HCT116 (cell line): ENCODE measurements around the gene GNL2. TPM values are rescaled to one million over a fixed set of nuclear protein-coding genes. Genes with fewer than 3 reads are reported as not detected.
A peak's percentile ranks its signal among the peaks of the same experiment; 100 is the strongest.
"Not testable (repeated sequence)": the region's sequence is repeated elsewhere in the genome, so short reads cannot be mapped to it uniquely, and the experiment has no call there.

Experiments
- ATAC-seq: fragments of 200-7000 bp; cut with Tn5 transposase; 2 replicates; pipeline ENCODE4 v1.9.1; 2020; ENCODE audit warnings: mild to moderate bottlenecking, moderate library complexity
- BruUV-seq: library from RNA; stranded (reverse); fragments of 400-500 nt; replicated peaks from 2 replicates; lab custom pipeline; 2021; lab: Mats Ljungman, UMichigan
- CTCF ChIA-PET: fragments of 300-600 bp; sonication (Branson Sonifier 250); formaldehyde crosslinking; loops from one replicate; lab custom pipeline; 2021; ENCODE audit warnings: antibody characterized with exemption; lab: Charles Lee
- POLR2A ChIA-PET: fragments of 300-600, 350-600 bp; sonication (Branson Sonifier 250); formaldehyde crosslinking; loops from one replicate; lab custom pipeline; 2021; ENCODE audit warnings: antibody characterized with exemption; lab: Charles Lee
- RAD21 ChIA-PET, 2 experiments: fragments of 300-600 bp; sonication (Branson Sonifier 250); formaldehyde crosslinking; loops; one replicate each; lab custom pipeline; 2023; ENCODE audit warnings: low total read pairs in 2 of 2; ENCODE audit not compliant: uncharacterized antibody in 2 of 2, unreplicated experiment in 2 of 2, low non-redundant PET in 1 of 2; lab: Charles Lee
- DNase-seq: peaks from one replicate; pipeline ENCODE4 v3.0.0-alpha.2; 2010; ENCODE audit warnings: low read depth, low spot score
- H2AFZ ChIP-seq: fragments of 200-600 bp; shearing (Covaris generic), sonication (generic); 2 replicates; pipeline ENCODE4 v1.6.1; 2017; ENCODE audit warnings: low read depth, mixed run types, mixed read lengths, antibody characterized with exemption, low read length; ENCODE audit not compliant: poor library complexity, severe bottlenecking
- H3K27ac ChIP-seq: 2 replicates; pipeline ENCODE4 v1.5.1; 2012; ENCODE audit warnings: low read depth, low read length
- H3K27me3 ChIP-seq: fragments of 200-600 bp; sonication (generic); 2 replicates; pipeline ENCODE4 v1.6.1; 2016; ENCODE audit warnings: mixed run types, low read length, mixed read lengths; ENCODE audit not compliant: insufficient read depth
- H3K36me3 ChIP-seq, 2 experiments: fragments of 200-500 bp in 1 of 2; fragments of 200-600 bp in 1 of 2; sonication (Bioruptor generic) in 1 of 2; sonication (generic) in 1 of 2; 2 replicates each; pipeline versions ENCODE4 v1.5.1 to v1.6.1; 2014 to 2016; ENCODE audit warnings: low read length in 2 of 2, inconsistent platforms in 1 of 2, mixed read lengths in 1 of 2, mixed run types in 1 of 2; ENCODE audit not compliant: insufficient read depth in 2 of 2, control insufficient read depth in 1 of 2
- H3K4me1 ChIP-seq, 2 experiments: fragments of 200-600 bp in 1 of 2; sonication (generic) in 1 of 2; 2 replicates each; pipeline versions ENCODE4 v1.5.1 to v1.6.1; 2012 to 2017; ENCODE audit warnings: low read length in 2 of 2, inconsistent platforms in 1 of 2, mild to moderate bottlenecking in 1 of 2, mixed read lengths in 1 of 2, mixed run types in 1 of 2, moderate library complexity in 1 of 2; ENCODE audit not compliant: insufficient read depth in 2 of 2, control insufficient read depth in 1 of 2
- H3K4me2 ChIP-seq: fragments of 200-600 bp; sonication (generic); 2 replicates; pipeline ENCODE4 v1.6.1; 2017; ENCODE audit warnings: mixed run types, low read length, mixed read lengths
- H3K4me3 ChIP-seq, 2 experiments: fragments of 200-600 bp in 1 of 2; sonication (generic) in 1 of 2; replicated peaks in 1 of 2; 2 replicates each; pipeline ENCODE4 v1.5.1; 2011 to 2016; ENCODE audit warnings: low read length in 2 of 2, control low read depth in 1 of 2, low read depth in 1 of 2, mild to moderate bottlenecking in 1 of 2, mixed read lengths in 1 of 2, mixed run types in 1 of 2
- H3K79me2 ChIP-seq: fragments of 200-600 bp; sonication (generic); 2 replicates; pipeline ENCODE4 v1.6.1; 2017; ENCODE audit warnings: mild to moderate bottlenecking, mixed run types, low read length, moderate library complexity, mixed read lengths; ENCODE audit not compliant: insufficient read depth
- H3K9ac ChIP-seq: fragments of 200-600 bp; sonication (generic); 2 replicates; pipeline ENCODE4 v1.6.1; 2016; ENCODE audit warnings: low read length, mixed read lengths
- H3K9me2 ChIP-seq: fragments of 200-600 bp; sonication (generic), shearing (Covaris generic); 2 replicates; pipeline ENCODE4 v1.6.1; 2017; ENCODE audit warnings: mixed run types, mild to moderate bottlenecking, moderate library complexity; ENCODE audit not compliant: insufficient read depth
- H3K9me3 ChIP-seq, 2 experiments: fragments of 200-500 bp in 1 of 2; fragments of 200-600 bp in 1 of 2; sonication (Bioruptor generic) in 1 of 2; sonication (generic) in 1 of 2; 2 replicates each; pipeline ENCODE4 v1.6.1; 2014 to 2017; ENCODE audit warnings: low read length in 2 of 2, mixed read lengths in 2 of 2, inconsistent platforms in 1 of 2, low read depth in 1 of 2, mild to moderate bottlenecking in 1 of 2, mixed run types in 1 of 2, moderate library complexity in 1 of 2; ENCODE audit not compliant: control insufficient read depth in 1 of 2, insufficient read depth in 1 of 2
- H4K20me1 ChIP-seq: fragments of 200-600 bp; sonication (generic), shearing (Covaris generic); 2 replicates; pipeline ENCODE4 v1.6.1; 2017; ENCODE audit warnings: mixed run types, mild to moderate bottlenecking, moderate library complexity; ENCODE audit not compliant: insufficient read depth
- CEBPB ChIP-seq: IDR thresholded peaks from 2 replicates; pipeline ENCODE4 v1.6.1; 2012; ENCODE audit warnings: low read depth
- CTCF ChIP-seq, 3 experiments: fragments of 200-600 bp in 1 of 3; sonication (generic) in 1 of 3; IDR thresholded peaks in 2 of 3; conservative IDR thresholded peaks in 1 of 3; 2 replicates each; pipeline ENCODE4 v1.5.1; 2012 to 2017; ENCODE audit warnings: low read depth in 2 of 3, low read length in 2 of 3, antibody characterized with exemption in 1 of 3, borderline replicate concordance in 1 of 3, control low read depth in 1 of 3, mild to moderate bottlenecking in 1 of 3, mixed read lengths in 1 of 3, mixed run types in 1 of 3, moderate library complexity in 1 of 3; ENCODE audit not compliant: insufficient read depth in 1 of 3
- ELF1 ChIP-seq: IDR thresholded peaks from 2 replicates; pipeline ENCODE4 v1.6.1; 2012; ENCODE audit warnings: low read depth, borderline replicate concordance
- EZH2 ChIP-seq: fragments of 200-600 bp; sonication (generic); IDR thresholded peaks from 2 replicates; pipeline ENCODE4 v1.6.1; 2017; ENCODE audit warnings: antibody characterized with exemption, mixed run types
- FOSL1 ChIP-seq: IDR thresholded peaks from 2 replicates; pipeline ENCODE4 v1.6.1; 2012; ENCODE audit warnings: low read depth
- SP1 ChIP-seq: IDR thresholded peaks from 2 replicates; pipeline ENCODE4 v1.6.1; 2012; ENCODE audit warnings: low read depth
- SRF ChIP-seq: IDR thresholded peaks from 2 replicates; pipeline ENCODE4 v1.6.1; 2012; ENCODE audit warnings: low read depth
- ZNF274 ChIP-seq: fragments of 200-500 bp; sonication (Bioruptor generic); IDR thresholded peaks from 2 replicates; pipeline ENCODE4 v1.6.1; 2014; ENCODE audit warnings: mild to moderate bottlenecking, low read depth, low read length, inconsistent platforms
- intact Hi-C: fragments of 100-400 bp; cut with micrococcal nuclease; formaldehyde crosslinking; loops from 2 replicates; pipeline ENCODE4 v1.10.0; 2022
- total RNA-seq: library from RNA; stranded (reverse); gene quantifications from one replicate; pipeline ENCODE4 v1.2.1, GENCODE V29; 2021; ENCODE audit not compliant: unreplicated experiment
- TF ChIP-seq, protein P1 (sequence below): IDR thresholded peaks from 2 replicates; pipeline ENCODE4 v1.6.1; 2011; ENCODE audit warnings: mild to moderate bottlenecking, low read length, moderate library complexity; ENCODE audit not compliant: insufficient replicate concordance; ENCODE audit errors: extremely low read depth

The GNL2 gene
- total RNA-seq, 1 experiment from 2014 or later = 79.2 TPM

- H2AFZ ChIP-seq, DNase-seq, H4K20me1 ChIP-seq, H3K27ac ChIP-seq, RAD21 ChIA-PET, intact Hi-C loops, H3K27me3 ChIP-seq, BruUV-seq, H3K79me2 ChIP-seq, H3K9ac ChIP-seq, H3K9me2 ChIP-seq, CTCF ChIA-PET, H3K9me3 ChIP-seq, H3K4me3 ChIP-seq, POLR2A ChIA-PET, H3K36me3 ChIP-seq: not testable (repeated sequence)
- ATAC-seq = peak; percentile 35; the same call in 1 of the 2 replicates
- peak; percentile 26; the same call in 1 of the 2 replicates for TF ChIP-seq FOSL1
- Histone ChIP-seq H3K4me1 (peaks cover 8 to 39% of the 10 kb centered on the region in 2 experiments), H3K4me2 (0 out of 2 replicates have a peak overlapping the region, but pooled peaks have one; percentile 11)
Observed at GRCh38 chr1:37529888-37530287, 65.8 kb downstream of the GNL2 start.

GRCh38 chr1:37519613-37520012 is 76.1 kb downstream of the GNL2 start:
- no peaks in the 10 kb centered on the region for H3K9me2 ChIP-seq
- no peaks in the 10 kb centered on the region for H4K20me1 ChIP-seq
- ChIA-PET RAD21 (no interaction called here), CTCF (no interaction called here), POLR2A (no interaction called here)
- H3K27me3 ChIP-seq = no peaks in the 10 kb centered on the region
- H2AFZ ChIP-seq = no peak overlapping the region
- H3K79me2 ChIP-seq = no peaks in the 10 kb centered on the region
- ATAC-seq = no peak
- DNase-seq = no peak
- H3K4me1 ChIP-seq = peaks cover 3 to 9% of the 10 kb centered on the region in 2 experiments; a peak in 2 of 4 replicates
- no peak overlapping the region for H3K27ac ChIP-seq
- intact Hi-C loops = no loop called here
- H3K4me2 ChIP-seq = no peak overlapping the region
- TF ChIP-seq, protein P1, sequence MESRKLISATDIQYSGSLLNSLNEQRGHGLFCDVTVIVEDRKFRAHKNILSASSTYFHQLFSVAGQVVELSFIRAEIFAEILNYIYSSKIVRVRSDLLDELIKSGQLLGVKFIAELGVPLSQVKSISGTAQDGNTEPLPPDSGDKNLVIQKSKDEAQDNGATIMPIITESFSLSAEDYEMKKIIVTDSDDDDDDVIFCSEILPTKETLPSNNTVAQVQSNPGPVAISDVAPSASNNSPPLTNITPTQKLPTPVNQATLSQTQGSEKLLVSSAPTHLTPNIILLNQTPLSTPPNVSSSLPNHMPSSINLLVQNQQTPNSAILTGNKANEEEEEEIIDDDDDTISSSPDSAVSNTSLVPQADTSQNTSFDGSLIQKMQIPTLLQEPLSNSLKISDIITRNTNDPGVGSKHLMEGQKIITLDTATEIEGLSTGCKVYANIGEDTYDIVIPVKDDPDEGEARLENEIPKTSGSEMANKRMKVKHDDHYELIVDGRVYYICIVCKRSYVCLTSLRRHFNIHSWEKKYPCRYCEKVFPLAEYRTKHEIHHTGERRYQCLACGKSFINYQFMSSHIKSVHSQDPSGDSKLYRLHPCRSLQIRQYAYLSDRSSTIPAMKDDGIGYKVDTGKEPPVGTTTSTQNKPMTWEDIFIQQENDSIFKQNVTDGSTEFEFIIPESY = no peak
- TF ChIP-seq SRF (no peak), ZNF274 (no peak), CEBPB (no peak), CTCF (IDR thresholded peaks at IDR 0.05 in 2 of 3, conservative IDR thresholded peaks at IDR 0.05 in 1 of 3; ENCODE audit: borderline replicate concordance in 1 of 3, insufficient read depth in 1 of 3, low read depth in 2 of 3, low read length in 2 of 3) (no peak), EZH2 (no peak), ELF1 (no peak), SP1 (no peak), FOSL1 (no peak)
- no peaks in the 10 kb centered on the region for H3K9me3 ChIP-seq
- BruUV-seq = no TSS peak
- H3K9ac ChIP-seq = no peak overlapping the region
- no peaks in the 10 kb centered on the region for H3K36me3 ChIP-seq
- no peak overlapping the region for H3K4me3 ChIP-seq

- POLR2A ChIA-PET, intact Hi-C loops, H3K4me2 ChIP-seq, DNase-seq, CTCF ChIA-PET, H3K9me3 ChIP-seq, RAD21 ChIA-PET, H3K36me3 ChIP-seq, H3K9ac ChIP-seq, H3K4me3 ChIP-seq, H4K20me1 ChIP-seq, H3K9me2 ChIP-seq, BruUV-seq, H2AFZ ChIP-seq, H3K27me3 ChIP-seq, H3K79me2 ChIP-seq, ATAC-seq, H3K27ac ChIP-seq, H3K4me1 ChIP-seq: not testable (repeated sequence)
Observed at GRCh38 chr1:37518929-37519328, 76.8 kb downstream of the GNL2 start.
